H54 (cell line): ENCODE data around the gene PLA2G4C.
"Not testable (repeated sequence)": the region's sequence is repeated elsewhere in the genome, so short reads cannot be mapped to it uniquely, and the experiment has no call there.

Experiments used
- DNase-seq: peaks from one replicate; pipeline ENCODE4 v3.0.0; 2011; ENCODE audit warnings: low spot score, mixed read lengths; ENCODE audit not compliant: insufficient read length
- FAIRE-seq: peaks from 3 replicates; lab custom pipeline; 2011; peaks lifted over from hg19 to GRCh38; lab: Jason Lieb, UNC
- POLR2A ChIP-seq: IDR thresholded peaks from 2 replicates; pipeline ENCODE4 v1.6.1; 2011; ENCODE audit warnings: low read depth, mild to moderate bottlenecking, low read length

The PLA2G4C gene

DNA sequence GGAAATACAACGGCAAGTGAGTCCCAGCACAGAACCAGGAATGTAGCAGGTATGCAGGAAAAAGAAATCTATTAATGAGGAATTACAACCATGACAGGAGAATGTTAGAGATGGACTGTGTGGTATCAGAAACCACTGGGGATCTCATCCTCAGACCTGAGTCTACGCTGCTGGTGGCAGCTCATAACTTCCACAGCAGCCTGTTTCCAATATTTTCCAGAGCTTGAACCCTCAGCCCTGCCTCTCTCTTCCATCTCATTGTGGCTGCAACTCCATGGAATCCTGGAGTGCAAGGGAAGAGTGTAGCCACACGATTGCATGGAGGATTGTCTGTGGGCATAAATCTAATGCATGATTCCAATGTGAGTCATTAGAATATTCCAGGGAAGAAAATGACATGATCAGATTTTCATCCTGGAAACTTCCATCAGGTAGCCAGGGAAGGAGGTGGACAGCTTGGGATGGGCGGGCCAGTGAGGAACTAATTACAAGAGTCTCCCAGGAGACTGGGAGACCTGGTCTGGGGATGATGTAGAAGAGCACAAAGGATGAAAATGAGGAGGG lies 14.9 kb downstream of the PLA2G4C start:
- no peak for TF ChIP-seq POLR2A
- no peak for FAIRE-seq
- no peak for DNase-seq

DNA sequence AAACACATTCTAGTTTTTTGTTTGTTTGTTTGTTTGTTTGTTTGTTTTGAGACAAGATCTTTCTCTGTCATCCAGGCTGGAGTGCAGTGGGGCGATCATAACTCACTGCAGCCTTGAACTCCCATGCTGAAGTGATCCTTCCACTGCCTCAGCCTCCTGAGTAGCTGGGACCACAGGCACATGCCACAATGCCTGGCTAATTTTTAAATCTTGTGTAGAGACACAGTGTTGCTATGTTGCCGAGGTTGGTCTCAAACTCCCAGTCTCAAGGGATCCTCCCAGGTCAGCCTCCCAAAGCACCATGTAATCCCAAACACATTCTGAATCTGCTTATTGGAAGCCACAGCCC lies 15.8 kb downstream of the PLA2G4C start:
- no peak for DNase-seq
- FAIRE-seq = no peak
- TF ChIP-seq POLR2A = no peak

DNA sequence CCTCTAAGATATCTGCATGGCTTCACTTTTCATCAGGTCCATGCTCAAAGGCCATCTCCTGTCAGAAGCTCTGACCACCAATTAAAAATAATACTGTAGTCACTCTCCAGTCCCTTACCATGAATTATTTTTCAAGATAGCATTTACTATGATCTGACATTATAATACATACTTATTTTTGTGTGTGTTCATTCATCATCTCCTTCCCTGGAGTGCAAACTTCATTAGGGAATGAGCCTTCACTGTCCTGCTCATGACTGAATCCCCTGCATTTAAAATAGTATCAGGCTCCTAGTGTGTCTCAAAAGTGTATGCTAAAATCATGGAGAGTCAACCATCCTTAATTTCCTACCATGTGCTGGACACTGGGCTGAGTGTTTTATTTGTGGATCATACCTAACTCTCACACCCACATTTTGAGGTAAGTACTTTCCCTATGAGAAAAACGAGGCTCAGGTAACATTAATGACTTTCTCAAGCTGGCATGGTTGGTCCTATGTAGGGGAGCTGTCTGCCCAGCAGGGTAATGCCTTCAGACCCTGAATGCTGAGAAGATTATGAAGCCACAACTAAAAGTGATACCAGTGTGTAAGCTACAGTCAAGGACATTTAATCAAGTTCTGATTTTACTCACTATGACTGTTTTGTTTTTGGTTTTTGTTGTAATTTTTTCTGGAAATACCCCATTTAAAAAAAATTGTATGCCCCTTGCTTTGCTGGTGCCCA lies 16.3 kb downstream of the PLA2G4C start:
- FAIRE-seq = no peak
- no peak for DNase-seq
- TF ChIP-seq POLR2A = no peak

DNA sequence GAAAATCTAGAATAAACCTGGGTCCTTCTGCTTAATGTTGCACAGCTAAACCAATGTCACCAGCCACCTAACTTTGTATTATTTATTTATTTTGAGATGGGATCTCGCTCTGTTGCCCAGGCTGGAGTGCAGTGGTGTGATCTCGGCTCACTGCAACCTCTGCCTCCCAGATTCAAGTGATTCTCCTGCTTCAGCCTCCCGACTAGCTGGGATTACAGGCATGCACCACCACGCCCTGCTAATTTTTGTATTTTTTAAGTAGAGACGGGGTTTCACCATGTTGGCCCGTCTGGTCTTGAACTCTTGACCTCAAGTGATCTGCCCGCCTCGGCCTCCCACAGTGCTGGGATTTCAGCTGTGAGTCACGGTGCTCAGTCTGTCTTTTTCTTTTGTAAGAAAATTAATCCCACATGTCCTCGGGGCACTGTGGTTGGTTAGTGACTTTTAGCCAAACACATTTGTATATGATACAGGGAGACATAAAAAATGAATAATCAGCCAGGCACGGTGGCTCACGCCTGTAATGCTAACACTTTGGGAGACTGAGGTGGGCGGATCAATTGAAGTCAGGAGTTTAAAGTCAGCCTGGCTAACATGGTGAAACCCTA lies 19.4 kb downstream of the PLA2G4C start:
- peak; percentile 33 for DNase-seq
- FAIRE-seq = not testable (repeated sequence)

DNA sequence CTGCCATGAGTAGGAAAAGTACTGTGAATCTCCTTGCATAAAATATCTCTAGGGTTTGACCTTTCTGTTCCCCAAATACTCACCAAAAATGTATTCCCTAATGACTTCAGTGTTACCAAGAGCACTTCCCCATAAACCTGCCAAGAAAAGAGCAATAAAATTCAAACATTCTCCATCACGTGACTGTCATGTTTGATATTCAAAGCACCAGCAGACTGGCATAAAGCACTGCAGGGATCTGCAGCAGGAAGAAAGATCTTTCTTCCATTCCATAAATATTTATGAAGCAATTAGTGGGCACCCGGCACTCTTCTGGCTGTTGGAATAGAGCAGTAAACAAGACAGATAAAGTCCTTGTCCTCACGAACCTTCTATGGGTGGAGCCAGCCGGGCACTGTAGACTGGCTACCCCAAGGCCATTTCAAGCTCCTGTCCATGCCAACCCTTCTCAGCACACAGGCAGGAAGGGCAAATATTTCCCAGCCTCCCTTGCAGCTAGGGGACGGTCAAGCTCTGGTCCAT lies 20.3 kb downstream of the PLA2G4C start:
- no peak for TF ChIP-seq POLR2A
- FAIRE-seq (no peak), DNase-seq (no peak)

DNA sequence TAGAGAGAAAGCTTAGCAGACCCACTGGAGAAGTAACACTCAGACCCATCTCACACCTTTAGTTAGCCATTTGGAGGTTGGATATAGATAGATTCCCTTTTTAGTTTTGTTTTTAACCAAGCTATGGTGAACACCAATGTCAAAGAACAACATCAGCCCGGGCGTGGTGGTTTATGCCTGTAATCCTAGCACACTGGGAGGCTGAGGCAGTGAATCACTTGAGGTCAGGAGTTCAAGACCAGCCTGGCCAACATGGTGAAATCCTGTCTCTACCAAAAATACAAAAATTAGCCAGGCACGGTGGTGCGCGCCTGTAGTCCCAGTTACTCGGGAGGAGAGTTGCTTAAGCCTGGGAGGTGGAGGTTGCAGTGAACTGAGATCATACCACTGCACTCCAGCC lies 21.6 kb downstream of the PLA2G4C start:
- not testable (repeated sequence) for FAIRE-seq, DNase-seq

DNA sequence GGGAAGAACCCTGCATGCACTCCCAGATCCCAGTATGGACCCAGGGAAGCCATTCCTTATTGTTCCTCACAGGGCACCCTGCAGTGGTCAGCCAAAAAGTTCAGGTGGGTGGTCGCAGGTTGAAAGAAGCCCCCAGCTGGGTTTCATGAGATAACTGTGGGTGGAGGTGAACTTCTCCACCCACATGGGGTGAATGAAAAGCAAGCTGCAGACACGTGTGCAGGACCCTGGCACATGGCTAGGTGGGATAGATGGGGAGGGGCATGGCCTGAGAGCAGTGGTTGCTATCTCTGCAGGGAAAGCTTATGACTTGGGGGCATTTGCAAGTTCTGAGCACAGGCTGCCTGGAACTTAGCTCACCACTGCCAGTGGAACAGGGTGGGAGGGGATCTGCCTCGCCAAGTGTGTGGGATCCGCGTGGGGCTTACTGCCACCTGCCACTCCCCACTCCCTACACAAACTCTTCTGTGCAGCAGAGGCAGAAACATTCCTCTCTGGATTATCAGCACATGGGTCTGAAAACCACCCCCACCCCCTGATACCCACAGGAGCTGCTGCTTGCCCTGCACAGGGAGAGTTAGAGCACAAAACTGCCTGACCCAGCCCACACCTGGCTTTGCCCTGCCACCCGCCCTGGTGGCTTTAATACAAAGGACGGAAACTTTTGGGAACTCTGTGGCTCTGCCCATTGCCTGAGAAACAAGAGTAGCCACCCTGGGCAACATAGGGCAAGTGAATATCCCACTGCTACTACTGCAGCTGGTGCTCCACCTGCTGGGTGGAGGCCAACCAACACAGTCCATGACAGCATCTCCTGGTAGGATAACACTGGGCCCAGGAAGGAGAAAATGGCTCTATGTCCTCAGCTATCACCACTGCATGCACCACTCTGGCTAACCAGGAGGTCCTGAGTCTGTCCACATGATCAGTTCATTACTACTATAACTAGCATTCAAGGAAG lies 24.4 kb downstream of the PLA2G4C start:
- DNase-seq = no peak
- FAIRE-seq = no peak

DNA sequence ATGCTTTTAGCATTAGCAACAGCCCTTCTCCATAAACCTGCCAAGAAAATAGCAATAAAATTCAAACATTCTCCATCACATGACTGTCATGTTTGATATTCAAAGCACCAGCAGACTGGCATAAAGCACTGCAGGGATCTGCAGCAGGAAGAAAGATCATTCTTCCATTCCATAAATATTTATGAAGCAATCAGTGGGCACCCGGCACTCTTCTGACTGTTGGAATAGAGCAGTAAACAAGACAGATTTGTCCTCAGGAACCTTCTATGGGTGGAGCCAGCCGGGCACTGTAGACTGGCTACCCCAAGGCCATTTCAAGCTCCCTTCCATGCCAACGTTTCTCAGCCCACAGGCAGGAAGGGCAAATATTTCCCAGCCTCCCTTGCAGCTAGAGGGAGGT lies 25.5 kb downstream of the PLA2G4C start:
- no peak for TF ChIP-seq POLR2A
- no peak for DNase-seq
- FAIRE-seq = no peak

More for the DNA sequence above, 24.4 kb downstream of the PLA2G4C start:
- no peak for TF ChIP-seq POLR2A

DNA sequence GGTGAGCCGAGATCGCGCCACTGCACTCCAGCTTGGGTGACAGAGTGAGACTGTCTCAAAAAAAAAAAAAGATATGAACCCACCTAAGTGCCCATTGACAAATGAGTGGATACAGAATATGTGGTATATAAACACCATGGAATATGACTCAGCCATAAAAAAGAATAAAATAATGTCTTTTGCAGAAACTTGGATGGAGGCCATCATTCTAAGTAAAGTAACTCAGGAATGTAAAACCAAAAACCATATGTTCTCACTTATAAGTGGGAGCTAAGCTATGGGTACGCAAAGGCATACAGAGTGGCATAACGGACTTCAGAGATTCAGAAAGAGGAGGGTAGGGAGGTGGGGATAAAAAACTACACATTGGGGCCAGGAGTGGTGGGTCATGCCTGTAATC lies 29.5 kb downstream of the PLA2G4C start:
- TF ChIP-seq POLR2A = no peak
- DNase-seq (no peak), FAIRE-seq (no peak)

DNA sequence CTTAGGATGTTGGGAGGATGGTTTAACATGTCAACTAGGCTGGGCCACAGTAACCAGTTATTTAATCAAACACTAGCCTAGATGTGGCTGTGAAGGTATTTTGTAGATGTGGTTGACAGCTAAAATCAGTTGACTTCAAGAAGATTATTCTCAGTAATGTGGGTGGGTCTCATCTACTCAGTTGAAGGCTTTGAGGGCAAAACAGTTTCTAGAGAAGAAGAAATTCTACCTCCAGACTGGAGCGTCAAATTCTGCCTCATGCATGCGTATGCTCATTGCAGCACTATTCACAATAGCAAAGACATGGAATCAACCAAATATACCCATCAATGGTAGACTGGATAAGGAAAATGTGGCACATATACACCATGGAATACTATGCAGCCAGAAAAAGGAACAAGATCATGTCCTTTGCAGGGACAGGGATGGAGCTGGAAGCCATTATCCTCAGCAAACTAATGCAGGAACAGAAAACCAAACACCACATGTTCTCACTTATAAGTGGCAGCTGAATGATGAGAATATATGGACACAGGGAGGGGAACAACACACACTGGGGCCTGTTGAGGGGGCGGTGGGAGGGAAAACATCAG lies 40.3 kb downstream of the PLA2G4C start:
- FAIRE-seq, DNase-seq: not testable (repeated sequence)

DNA sequence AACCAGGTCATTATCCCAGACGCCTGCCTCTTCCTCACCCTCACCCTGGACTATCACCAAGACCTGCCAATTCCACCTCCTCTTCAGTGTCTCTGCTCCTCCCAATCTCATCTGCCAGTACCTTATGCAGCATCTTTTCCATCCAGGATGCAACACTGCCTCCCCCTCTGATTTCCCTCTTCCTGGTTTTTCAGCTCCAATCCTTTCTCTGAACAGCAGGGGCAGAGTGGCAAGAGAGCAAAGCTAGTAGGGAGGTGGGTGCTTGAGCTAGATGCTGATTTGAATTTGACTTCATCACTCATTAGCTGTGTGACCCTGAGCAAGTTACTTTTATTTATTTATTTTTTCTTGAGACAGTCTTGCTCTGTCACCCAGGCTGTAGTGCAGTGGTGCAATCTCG lies 41.2 kb downstream of the PLA2G4C start:
- FAIRE-seq (no peak), DNase-seq (no peak)
- TF ChIP-seq POLR2A = no peak

DNA sequence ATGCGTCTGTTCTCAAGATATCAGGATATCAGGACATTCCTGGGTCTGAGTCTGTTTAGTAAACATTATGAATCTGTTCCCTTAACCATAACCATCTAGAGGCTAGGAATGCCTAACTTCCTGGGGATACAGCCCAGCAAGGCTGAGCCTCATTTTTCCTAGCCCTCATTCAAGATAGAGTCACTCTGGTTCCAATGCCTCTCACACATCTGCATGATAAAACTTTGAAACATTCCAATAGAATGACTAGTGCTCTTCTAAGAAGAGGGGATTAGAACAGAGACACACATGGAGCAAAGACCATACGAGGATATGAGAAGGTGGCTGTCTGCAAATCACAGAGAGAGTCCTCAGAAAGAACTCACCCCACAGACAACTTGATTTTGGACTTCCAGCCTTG lies 46.1 kb downstream of the PLA2G4C start:
- FAIRE-seq (no peak), DNase-seq (no peak)
- TF ChIP-seq POLR2A = no peak
